ENCODE data around the gene MAP7D3.
"Not testable (repeated sequence)": the region's sequence is repeated elsewhere in the genome, so short reads cannot be mapped to it uniquely, and the experiment has no call there.

MAP7D3 gene

DNA sequence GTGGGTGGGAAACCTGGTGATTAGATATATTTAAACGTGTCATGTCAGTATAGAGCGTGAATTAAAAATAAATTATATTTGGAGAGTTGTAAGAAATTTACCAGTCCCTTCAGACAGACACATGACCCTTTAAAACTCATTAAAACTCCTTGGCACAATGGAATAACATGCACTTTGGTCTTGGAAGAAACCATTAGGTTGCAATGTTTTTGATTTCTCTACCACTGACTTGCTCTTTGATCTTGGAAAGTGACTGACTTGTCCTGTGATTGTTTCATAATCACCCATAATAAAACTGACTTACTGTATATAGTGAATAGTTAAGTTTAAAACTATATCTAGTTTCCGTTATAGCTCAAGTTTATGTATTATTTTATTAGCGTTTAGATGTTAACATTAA lies 68.0 kb downstream of the MAP7D3 start:
- DNase-seq (ENCODE audit: low read depth, low spot score), result no peak

DNA sequence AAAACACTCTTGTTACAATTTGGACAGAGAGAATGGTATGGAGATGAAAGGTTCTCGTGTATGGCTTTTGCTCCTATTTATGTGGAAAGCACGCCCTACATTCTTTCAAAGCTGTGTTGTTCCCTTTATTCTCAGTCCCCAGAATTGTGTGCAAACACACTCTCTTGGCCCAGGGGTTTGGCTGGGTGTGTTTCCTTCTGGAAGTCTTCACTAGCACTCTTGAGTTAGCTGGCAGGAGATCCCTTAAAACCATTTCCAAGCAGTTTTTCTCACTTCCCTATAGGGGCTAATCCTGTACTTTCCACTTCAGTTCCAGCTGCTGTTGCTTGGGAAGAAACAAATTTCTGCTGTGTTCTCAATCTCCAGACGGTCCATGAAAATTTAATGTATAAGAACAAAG lies 68.8 kb downstream of the MAP7D3 start:
- DNase-seq (ENCODE audit: low read depth, low spot score), result no peak

DNA sequence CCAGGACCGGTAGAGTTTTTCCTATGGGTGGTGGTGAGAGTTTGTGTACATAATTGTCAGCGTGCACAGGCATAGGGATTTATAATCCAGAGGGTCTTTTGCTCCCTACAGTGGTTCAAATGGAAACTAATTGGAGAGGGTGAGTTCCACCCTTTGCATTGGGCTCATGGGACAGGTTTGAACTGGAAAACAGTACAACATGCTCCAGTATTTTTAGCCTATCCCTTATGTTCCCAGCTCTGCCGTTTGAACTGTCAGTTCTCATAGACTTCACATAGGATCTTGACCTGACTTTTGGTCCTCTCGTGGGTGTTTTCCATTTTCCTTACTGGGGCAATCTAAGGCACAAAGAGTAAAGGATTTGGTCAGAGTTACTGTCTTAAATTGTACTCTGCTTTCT lies 72.1 kb downstream of the MAP7D3 start:
- no peak for DNase-seq (ENCODE audit: low read depth, low spot score)

DNA sequence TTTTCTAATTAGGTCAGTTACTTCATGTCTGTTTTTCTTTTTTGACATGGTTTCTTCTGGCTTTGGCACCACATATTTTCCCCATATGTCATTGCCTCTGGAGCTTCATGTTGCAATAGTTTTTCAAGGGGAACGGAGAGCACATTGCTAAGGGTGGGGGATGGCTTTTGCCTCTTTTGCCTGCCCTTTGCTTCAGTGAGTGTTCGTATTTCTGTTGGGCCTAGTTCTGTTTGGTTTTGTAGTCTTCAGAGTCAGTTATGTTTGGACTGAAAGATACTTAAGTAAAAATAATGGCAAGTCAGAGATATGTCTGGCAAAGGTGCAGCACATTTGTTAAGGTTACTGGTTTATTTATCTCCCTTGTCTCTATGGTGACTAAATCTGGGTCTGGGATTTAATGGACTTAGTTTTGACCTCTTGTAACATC lies 74.8 kb downstream of the MAP7D3 start:
- DNase-seq (ENCODE audit: low read depth, low spot score), result no peak

DNA sequence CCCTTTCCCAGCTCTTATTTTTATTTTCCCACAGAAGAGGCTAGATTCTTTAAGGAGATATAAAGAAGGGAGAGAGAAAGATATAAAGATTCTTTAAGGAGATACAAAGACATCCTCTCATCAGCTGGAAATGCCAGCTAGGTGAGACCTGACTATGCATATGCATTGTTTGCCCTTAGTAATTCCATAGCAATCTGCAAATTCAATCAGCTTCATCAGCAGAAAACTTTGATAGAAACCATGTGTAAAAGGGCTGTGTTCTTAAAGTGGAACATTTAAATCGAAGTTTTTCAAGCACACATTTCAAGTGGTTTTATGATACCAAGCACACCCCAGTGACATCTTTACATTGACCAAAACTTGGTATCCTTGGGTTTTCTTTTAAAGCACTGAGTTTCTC lies 79.8 kb downstream of the MAP7D3 start:
- no peak for DNase-seq (ENCODE audit: low read depth, low spot score)

DNA sequence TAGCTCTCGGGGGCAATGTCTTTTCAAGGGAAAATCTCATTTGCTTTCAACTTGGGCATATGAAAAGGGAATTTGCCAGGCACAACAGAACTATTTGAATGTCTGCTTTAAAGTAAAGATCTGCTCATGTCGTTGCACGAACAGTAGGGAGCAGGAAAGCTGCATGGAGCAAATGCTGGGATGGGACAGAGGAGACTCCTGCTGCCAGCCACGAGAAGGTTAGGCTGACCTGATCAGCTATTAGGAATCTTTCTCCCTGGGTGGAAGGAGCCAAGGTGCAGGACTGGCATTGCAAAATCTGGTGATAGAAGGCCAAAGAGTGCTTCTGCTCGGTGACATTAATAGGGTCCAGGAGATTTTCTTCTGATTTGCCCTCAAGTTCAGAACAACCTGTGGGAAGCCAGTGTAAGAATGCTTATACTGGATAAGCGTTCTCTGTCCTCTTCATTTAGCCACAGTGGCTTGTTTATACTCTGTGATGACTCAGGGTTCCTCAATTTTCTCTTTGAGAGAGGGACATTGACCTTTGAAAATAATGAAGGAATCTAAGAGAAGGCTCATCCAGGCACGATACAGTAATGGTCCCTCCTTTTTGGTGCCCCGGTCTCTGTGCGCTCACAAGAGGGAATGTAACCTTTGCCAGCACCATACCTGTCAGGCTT lies 80.9 kb downstream of the MAP7D3 start:
- DNase-seq (ENCODE audit: low read depth, low spot score), result no peak

DNA sequence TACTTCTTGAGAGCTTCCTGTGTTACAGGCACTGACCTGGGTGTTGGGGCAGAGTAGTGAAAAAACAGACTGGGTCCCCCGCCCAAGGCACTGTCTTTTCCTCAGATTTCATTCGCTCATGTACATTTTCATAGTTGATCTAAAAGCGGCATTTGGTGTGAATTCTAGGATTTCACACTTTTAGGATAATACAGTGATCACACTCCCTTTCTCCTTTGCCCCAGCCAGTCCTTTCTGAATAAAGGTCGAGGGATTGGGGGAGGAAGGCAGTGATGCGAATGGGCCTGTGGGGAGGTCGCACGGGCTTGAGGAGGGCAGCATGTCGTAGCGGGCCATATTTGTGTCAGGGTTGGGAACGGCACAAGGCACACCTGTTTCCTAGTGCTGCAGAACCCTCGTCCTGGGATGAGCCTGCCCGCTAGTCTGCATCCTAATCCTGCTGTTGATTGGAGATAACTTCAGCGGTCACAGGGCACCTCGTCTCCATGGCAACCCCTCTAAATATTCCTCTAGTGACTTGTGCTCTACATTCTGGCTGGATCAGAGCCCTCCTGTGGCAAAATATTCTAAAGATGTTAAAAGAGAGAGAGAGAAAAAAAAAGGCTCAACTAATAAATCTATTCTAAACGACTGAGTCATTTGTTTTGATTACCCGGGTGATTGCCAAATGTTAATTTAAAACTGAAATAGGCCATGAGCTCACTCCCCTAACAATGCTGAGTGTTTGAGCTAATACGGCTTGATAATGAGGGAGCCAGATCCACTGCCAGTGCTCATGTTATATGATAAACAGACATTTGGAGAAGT lies 82.1 kb downstream of the MAP7D3 start:
- no peak for DNase-seq (ENCODE audit: low read depth, low spot score)

GRCh38 chrX:136167989-136168388 lies 83.2 kb downstream of the MAP7D3 start:
- DNase-seq (ENCODE audit: low read depth, low spot score), result not testable (repeated sequence)

DNA sequence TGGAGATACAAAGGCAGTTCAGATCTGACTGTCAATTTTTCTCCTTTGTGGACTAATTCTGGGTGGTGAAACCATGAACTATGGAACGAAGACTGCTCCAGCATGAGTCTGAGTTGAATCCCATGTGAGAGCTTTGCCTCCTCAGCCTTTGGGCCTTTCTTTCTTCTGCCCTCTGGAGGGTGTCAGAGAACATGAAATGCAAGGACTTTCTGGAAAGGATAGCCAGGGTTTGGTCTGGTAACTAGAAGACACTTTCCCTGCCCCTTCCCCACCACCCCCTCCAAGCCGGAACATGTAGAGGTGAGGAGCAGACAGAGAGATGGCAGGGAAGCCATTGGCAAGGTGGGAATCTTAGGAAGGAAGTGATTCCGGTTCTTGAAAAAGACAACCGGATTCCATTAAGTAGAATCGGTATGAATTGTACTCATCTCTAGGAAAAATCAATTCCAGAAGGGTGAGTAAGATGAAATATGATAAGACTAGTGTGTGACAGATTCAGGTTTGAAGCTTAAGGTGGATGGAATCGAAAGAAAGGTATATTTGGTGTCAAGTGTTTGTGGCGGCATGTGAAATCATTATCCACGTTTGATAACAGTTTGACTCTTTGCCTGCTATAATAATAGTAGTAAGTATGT lies 84.9 kb downstream of the MAP7D3 start:
- no peak for DNase-seq (ENCODE audit: low read depth, low spot score)

- DNase-seq (ENCODE audit: low read depth, low spot score), result no peak
These were observed 85.8 kb downstream of the MAP7D3 start for GRCh38 chrX:136165406-136165805.

- DNase-seq (ENCODE audit: low read depth, low spot score), result no peak
These were observed 87.5 kb downstream of the MAP7D3 start for GRCh38 chrX:136163689-136164088.

Data from activated CD4-positive, CD25-positive, alpha-beta regulatory T cell treated with anti-CD3 and anti-CD28 coated beads, Interleukin-2, amount 50 U/mL, for 16 hours (primary cell).